ENCODE measurements around the gene KIF1A.
"Not testable (repeated sequence)": the region's sequence is repeated elsewhere in the genome, so short reads cannot be mapped to it uniquely, and the experiment has no call there.

KIF1A gene

GRCh38 chr2:240705204-240705791 lies 114.7 kb downstream of the KIF1A start:
- no peak for DNase-seq (ENCODE audit: extremely low read depth in 1 of 2, low read depth in 1 of 2)

GRCh38 chr2:240704651-240705050 lies 115.4 kb downstream of the KIF1A start:
- peak; percentile 11 to 17 for DNase-seq (ENCODE audit: extremely low read depth in 1 of 2, low read depth in 1 of 2)

GRCh38 chr2:240703417-240704341 lies 116.3 kb downstream of the KIF1A start:
- DNase-seq (ENCODE audit: extremely low read depth in 1 of 2, low read depth in 1 of 2), result no peak

- DNase-seq (ENCODE audit: extremely low read depth in 1 of 2, low read depth in 1 of 2), result no peak
Measured at GRCh38 chr2:240702640-240703011, 117.4 kb downstream of the KIF1A start.

GRCh38 chr2:240701736-240702639 lies 118.0 kb downstream of the KIF1A start:
- no peak for DNase-seq (ENCODE audit: extremely low read depth in 1 of 2, low read depth in 1 of 2)

GRCh38 chr2:240701091-240701735 lies 118.8 kb downstream of the KIF1A start:
- DNase-seq (ENCODE audit: extremely low read depth in 1 of 2, low read depth in 1 of 2), result no peak

GRCh38 chr2:240700616-240701015 lies 119.4 kb downstream of the KIF1A start:
- DNase-seq (ENCODE audit: extremely low read depth in 1 of 2, low read depth in 1 of 2), result not testable (repeated sequence)

GRCh38 chr2:240699835-240700234 lies 120.2 kb downstream of the KIF1A start:
- DNase-seq (ENCODE audit: extremely low read depth in 1 of 2, low read depth in 1 of 2), result not testable (repeated sequence)

- DNase-seq (ENCODE audit: extremely low read depth in 1 of 2, low read depth in 1 of 2), result not testable (repeated sequence)
Measured at GRCh38 chr2:240698852-240699561, 121.0 kb downstream of the KIF1A start.

GRCh38 chr2:240696469-240696868 lies 123.5 kb downstream of the KIF1A start:
- DNase-seq (ENCODE audit: extremely low read depth in 1 of 2, low read depth in 1 of 2), result not testable (repeated sequence)

GRCh38 chr2:240695593-240695992 lies 124.4 kb downstream of the KIF1A start:
- DNase-seq (ENCODE audit: extremely low read depth in 1 of 2, low read depth in 1 of 2), result not testable (repeated sequence)

- not testable (repeated sequence) for DNase-seq (ENCODE audit: extremely low read depth in 1 of 2, low read depth in 1 of 2)
Measured at GRCh38 chr2:240694304-240694703, 125.7 kb downstream of the KIF1A start.

GRCh38 chr2:240692583-240693561 lies 127.1 kb downstream of the KIF1A start:
- not testable (repeated sequence) for DNase-seq (ENCODE audit: extremely low read depth in 1 of 2, low read depth in 1 of 2)

GRCh38 chr2:240691631-240692420 lies 128.2 kb downstream of the KIF1A start, which contains the start of gene AQP12A:
Gene AQP12A, plus strand, starts transcription at chr2:240691866. Its CDS starts 48 bp downstream, at chr2:240691914.
- DNase-seq (ENCODE audit: extremely low read depth in 1 of 2, low read depth in 1 of 2), result not testable (repeated sequence)

- DNase-seq (ENCODE audit: extremely low read depth in 1 of 2, low read depth in 1 of 2), result not testable (repeated sequence)
Measured at GRCh38 chr2:240691075-240691427, 129.0 kb downstream of the KIF1A start.

- DNase-seq (ENCODE audit: extremely low read depth in 1 of 2, low read depth in 1 of 2), result not testable (repeated sequence)
Measured at GRCh38 chr2:240690421-240691074, 129.5 kb downstream of the KIF1A start.

GRCh38 chr2:240689975-240690374 lies 130.0 kb downstream of the KIF1A start:
- DNase-seq (ENCODE audit: extremely low read depth in 1 of 2, low read depth in 1 of 2), result no peak

All from stimulated activated CD8-positive, alpha-beta memory T cell treated with anti-CD3 and anti-CD28 coated beads, Interleukin-7, amount 100 ng/mL, for 48 hours (primary cell).